Measurements from ENCODE around the gene SLC25A25.
"Not testable (repeated sequence)": the region's sequence is repeated elsewhere in the genome, so short reads cannot be mapped to it uniquely, and the experiment has no call there.

SLC25A25 gene

GRCh38 chr9:128123451-128124080 is 55.5 kb downstream of the SLC25A25 start:
- H3K4me3 ChIP-seq (ENCODE audit: low read depth, low read length), result no peak overlapping the region

GRCh38 chr9:128124451-128124850 is 56.4 kb downstream of the SLC25A25 start:
- no peak overlapping the region for H3K4me3 ChIP-seq (ENCODE audit: low read depth, low read length)

GRCh38 chr9:128124873-128125579 is 57.0 kb downstream of the SLC25A25 start:
- no peak overlapping the region for H3K4me3 ChIP-seq (ENCODE audit: low read depth, low read length)

GRCh38 chr9:128125580-128126354 is 57.7 kb downstream of the SLC25A25 start:
- H3K4me3 ChIP-seq (ENCODE audit: low read depth, low read length), result no peak overlapping the region

GRCh38 chr9:128127568-128127989 is 59.5 kb downstream of the SLC25A25 start, which contains the start of gene PTGES2:
TSS of gene PTGES2 (minus strand) at chr9:128127729. CDS start at chr9:128127717, 12 bp downstream.
- peak within 1 kb of the TSS; percentile 84 for H3K4me3 ChIP-seq (ENCODE audit: low read depth, low read length)

- peak overlapping the region; percentile 84 for H3K4me3 ChIP-seq (ENCODE audit: low read depth, low read length)
Measured at GRCh38 chr9:128127990-128128835, 60.2 kb downstream of the SLC25A25 start.

DNA sequence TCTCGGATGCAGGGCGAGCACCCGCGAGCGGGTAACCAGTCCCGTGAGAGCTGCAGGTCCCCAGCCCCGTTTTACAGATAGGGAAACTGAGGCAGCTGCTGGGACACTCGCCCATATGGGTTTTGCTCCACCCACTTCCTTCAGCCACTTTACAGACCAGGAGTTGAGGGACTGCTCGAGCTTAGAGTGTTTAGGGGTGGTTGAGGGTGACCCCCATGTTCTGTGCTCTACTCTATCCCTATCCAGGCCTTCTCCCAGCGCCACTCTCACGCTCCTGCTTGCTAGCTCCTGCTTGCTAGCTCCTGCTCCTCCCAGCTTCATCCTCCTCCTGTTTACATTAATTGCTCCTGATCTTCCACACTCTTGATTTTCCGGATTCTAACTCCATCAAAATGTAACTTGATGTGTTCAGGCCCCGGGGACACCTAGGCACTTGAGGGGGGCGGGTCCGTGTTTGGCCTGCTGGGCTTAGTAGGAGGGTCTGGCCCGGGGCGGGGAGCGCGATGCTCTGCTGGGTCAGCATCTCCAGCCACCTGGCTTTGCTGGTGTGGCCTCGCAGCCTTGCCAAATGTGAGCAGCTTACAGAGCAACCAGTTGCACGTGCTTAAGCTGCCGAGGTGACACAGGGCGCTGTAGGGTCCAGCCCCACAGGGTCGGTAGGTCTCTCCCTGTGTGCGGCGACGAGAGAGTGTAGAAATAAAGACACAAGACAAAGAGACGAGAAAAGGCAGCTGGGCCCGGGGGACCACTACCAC is 61.0 kb downstream of the SLC25A25 start:
- peak overlapping the region; percentile 84 for H3K4me3 ChIP-seq (ENCODE audit: low read depth, low read length)

DNA sequence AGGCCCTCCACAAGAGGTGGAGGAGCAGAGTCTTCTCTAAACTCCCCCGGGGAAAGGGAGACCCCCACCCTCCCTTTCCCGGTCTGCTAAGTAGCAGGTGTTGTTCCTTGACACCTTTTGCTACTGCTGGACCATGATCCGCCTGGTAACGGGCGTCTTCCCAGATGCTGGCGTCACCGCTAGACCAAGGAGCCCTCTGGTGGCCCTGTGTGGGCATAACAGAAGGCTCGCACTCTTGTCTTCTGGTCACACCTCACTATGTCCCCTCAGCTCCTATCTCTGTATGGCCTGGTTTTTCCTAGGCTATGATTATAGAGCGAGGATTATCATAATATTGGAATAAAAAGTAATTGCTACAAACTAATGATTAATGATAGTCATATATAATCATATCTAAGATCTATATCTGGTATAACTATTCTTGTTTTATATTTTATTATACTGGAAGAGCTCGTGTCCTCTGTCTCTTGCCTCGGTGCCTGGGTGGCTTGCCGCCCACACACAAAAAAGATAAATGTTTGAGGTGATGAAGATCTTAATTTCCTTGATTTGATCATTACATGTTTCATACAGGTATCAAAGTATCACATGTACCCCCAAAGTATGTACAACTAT is 62.1 kb downstream of the SLC25A25 start:
- not testable (repeated sequence) for H3K4me3 ChIP-seq (ENCODE audit: low read depth, low read length)

DNA sequence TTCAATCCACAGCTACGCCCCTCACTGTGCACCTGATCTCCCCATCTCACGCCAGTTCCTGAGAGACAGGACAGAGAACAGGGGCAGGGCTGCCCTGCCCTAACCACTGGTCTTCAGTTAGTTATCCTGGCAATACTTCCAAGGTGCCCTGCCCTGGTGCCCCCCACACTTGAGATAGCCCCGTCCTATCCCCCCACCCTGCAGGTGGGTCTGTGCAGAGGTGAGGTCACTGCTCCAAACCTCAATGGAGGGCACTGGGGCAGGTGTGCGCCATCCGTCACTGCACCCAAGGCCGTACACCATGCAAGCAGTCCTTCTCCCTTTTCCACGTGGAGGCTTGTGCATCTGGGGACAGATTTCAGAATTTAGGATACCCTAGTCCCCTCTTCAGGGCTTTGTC is 62.6 kb downstream of the SLC25A25 start:
- not testable (repeated sequence) for H3K4me3 ChIP-seq (ENCODE audit: low read depth, low read length)

GRCh38 chr9:128131346-128131745 is 63.3 kb downstream of the SLC25A25 start:
- not testable (repeated sequence) for H3K4me3 ChIP-seq (ENCODE audit: low read depth, low read length)

- H3K4me3 ChIP-seq (ENCODE audit: low read depth, low read length), result not testable (repeated sequence)
Measured at GRCh38 chr9:128132139-128132538, 64.1 kb downstream of the SLC25A25 start.

DNA sequence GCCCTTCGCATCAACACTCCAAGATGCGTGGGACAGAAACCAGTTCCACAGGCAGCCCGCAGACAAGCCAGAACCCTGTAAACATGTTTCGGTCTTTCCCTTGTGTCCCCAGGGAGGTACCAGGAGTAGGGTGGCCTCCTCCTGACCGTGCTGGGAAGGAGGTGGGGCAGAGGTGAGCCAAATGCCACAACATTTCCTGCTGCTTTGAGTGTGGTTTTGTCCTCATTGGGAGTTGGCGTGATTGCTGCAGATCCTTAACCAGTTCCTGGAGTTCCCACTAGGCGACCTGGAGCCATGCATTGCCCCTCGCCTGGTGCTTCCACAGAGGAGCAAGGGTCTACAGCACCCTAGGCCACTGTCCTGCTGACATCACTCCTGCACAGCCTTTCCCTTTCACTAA is 67.5 kb downstream of the SLC25A25 start:
- H3K4me3 ChIP-seq (ENCODE audit: low read depth, low read length), result not testable (repeated sequence)

DNA sequence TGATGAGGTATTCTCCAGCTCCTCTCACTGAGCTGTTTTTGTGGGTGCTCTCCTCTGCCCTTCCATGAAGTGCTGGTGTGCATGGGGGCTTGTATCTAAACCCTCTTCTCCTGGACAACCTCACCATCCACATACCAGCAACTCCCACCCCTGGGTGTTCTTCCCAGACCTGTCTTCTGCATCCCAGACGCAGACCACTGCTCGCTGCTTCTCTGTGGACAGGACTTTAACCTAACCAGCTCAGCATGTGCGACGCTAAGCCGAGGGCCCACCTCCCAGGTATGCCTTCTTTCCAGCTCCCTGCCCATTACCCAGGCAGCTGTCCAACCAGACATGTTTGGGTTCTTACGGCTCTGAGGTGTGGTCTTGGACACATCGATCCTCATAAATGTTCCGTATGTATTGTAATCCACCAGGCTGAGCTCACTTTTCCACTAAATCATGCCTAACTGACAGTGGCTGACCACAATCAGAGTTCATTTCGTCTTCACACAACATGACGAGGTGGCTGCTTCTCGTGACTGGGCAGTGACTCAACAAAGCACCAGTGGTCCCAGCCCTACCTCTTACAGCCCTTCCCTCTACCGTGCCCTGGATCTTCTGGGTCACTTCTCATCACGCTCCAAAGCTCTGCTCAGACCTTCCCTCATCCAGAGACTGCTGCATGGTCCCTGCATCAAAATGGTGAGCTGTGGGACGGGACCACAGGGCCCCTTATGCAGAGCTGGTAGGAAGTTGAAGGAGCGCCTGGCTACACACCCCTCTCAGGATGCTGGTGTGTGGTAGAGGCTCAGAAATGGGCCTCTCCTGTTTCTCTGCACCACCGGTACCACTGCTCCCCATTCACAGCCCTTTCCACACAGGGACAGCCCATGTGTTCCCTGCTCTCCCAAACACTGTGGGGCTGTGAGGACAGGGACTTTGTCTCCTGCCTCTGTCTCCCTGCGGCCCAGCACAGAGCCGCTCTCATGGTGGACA is 69.1 kb downstream of the SLC25A25 start:
- H3K4me3 ChIP-seq (ENCODE audit: low read depth, low read length), result no peak overlapping the region

GRCh38 chr9:128138001-128138400 is 70.0 kb downstream of the SLC25A25 start:
- H3K4me3 ChIP-seq (ENCODE audit: low read depth, low read length), result no peak overlapping the region

GRCh38 chr9:128139621-128140020 is 71.6 kb downstream of the SLC25A25 start:
- H3K4me3 ChIP-seq (ENCODE audit: low read depth, low read length), result no peak overlapping the region

DNA sequence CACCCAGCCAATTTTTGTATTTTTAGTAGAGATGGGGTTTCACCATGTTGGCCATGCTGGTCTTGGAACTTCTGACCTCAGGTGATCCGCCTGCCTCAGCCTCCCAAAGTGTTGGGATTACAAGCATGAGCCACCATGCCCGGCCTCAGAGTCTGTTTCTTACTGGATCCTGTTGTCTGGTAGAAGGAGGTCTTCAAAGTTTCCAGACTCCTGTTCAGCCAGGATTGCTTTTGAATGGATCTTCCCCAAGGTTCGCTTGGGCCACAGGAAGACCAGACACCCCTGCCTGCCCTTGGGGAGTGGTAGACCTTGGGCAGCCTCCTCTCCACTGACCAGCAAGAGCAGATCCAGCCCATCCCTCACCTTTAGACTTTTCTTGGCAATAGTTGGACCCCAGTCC is 73.6 kb downstream of the SLC25A25 start:
- no peak overlapping the region for H3K4me3 ChIP-seq (ENCODE audit: low read depth, low read length)

DNA sequence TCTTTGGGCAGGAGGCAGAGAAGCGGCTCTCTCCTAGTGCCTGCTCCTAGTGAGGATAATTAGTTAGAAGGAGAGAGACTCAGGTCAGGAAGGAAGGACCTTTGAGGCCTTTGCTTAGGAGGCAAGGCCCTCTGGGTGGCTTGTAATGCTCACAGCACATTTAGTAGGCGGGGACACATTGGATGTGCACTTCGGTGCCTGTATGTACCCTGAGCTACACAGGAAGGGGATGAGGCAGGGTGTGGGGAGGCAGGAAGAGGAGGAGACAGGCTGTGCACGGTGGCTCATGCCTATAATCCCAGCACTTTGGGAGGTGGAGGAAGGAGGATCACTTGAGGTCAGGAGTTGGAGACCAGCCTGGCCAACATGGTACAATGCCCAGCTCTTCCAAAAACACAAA is 74.0 kb downstream of the SLC25A25 start:
- H3K4me3 ChIP-seq (ENCODE audit: low read depth, low read length), result no peak overlapping the region

DNA sequence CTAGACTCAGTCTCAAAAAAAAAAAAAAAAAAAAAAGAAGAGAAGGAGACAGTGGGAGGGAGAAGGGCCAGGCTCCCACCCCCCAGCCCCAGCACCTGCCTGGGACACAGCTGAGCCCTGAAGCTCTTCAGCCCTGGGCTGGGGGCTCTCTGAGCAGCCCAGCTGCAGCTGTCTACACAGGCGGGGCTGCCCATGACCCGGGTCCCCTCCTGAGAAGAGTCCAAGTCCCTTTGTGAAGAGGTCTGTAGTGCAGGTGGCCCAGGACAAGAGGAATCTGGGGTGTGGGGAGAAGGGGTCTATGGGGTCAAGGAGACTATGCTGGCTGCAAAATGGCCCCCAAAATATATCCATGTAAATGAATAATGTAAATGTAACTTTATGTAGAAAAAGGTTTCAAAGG is 74.6 kb downstream of the SLC25A25 start:
- H3K4me3 ChIP-seq (ENCODE audit: low read depth, low read length), result no peak overlapping the region
